ENCODE data around the gene UNC5C.

GRCh38 chr4:95465010-95465409, 83.8 kb downstream of the UNC5C start:
- TF ChIP-seq POLR2A (IDR thresholded peaks at IDR 0.05) (no peak), POLR2AphosphoS5 (IDR thresholded peaks at IDR 0.05) (no peak)

All from spleen (tissue), 3 donors.